HUES48 (cell line): ENCODE data around the gene ERFL.

Experiments
- H3K27ac ChIP-seq: one replicate; pipeline ENCODE4 v1.7.0; 2013; ENCODE audit warnings: low read depth, low read length, inconsistent platforms
- H3K27me3 ChIP-seq: 2 replicates; pipeline ENCODE4 v1.6.1; 2013; ENCODE audit warnings: mild to moderate bottlenecking, low read length; ENCODE audit not compliant: control insufficient read depth, insufficient read depth
- H3K36me3 ChIP-seq: 2 replicates; pipeline ENCODE4 v1.6.1; 2013; ENCODE audit warnings: low read length; ENCODE audit not compliant: control insufficient read depth, insufficient read depth
- H3K4me1 ChIP-seq: 2 replicates; pipeline ENCODE4 v1.6.1; 2013; ENCODE audit warnings: mild to moderate bottlenecking, low read length; ENCODE audit not compliant: control insufficient read depth, insufficient read depth
- H3K4me3 ChIP-seq: 2 replicates; pipeline ENCODE4 v1.5.1; 2013; ENCODE audit warnings: mild to moderate bottlenecking, low read depth, low read length
- H3K9ac ChIP-seq: 2 replicates; pipeline ENCODE4 v1.6.1; 2013; ENCODE audit warnings: mild to moderate bottlenecking, low read depth, low read length, moderate library complexity
- H3K9me3 ChIP-seq: 2 replicates; pipeline ENCODE4 v1.6.1; 2013; ENCODE audit warnings: low read length; ENCODE audit not compliant: control insufficient read depth, insufficient read depth

The ERFL gene

DNA sequence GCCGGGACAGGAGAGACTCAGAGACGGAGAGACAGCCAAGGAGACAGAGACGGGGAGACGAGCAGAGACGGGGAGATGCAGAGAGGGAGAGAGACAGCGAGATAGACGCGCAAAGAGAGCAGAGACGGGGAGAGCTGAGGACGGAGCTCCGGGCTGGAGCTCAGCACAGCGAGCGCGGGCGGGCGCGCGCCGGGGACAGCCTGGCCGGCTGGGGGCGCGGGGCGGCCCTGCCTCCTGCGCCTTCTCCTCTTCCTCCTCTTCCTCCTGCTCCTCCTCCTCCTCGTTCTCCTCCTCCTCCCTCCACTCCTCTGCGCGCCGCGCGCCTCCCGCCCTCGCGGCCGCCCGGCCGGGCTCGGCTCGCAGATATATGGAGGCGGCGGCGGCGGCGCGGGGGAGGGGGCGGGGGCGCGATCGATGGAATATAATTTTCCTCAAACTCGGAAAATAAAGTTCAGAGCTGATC is at the start of gene ERFL:
TSS of gene ERFL (minus strand) at position 229 of the 463 bp plus-strand sequence. CDS start 15,530 bp downstream, outside the sequence.
- Histone ChIP-seq H3K27me3 (peaks cover 95% of the 10 kb centered on the region), H3K4me3 (peak within 1 kb of the TSS; percentile 56), H3K27ac (no peak within 1 kb of the TSS), H3K4me1 (peaks cover 13% of the 10 kb centered on the region), H3K9me3 (no peaks in the 10 kb centered on the region), H3K36me3 (no peaks in the 10 kb centered on the region), H3K9ac (no peak within 1 kb of the TSS)

DNA sequence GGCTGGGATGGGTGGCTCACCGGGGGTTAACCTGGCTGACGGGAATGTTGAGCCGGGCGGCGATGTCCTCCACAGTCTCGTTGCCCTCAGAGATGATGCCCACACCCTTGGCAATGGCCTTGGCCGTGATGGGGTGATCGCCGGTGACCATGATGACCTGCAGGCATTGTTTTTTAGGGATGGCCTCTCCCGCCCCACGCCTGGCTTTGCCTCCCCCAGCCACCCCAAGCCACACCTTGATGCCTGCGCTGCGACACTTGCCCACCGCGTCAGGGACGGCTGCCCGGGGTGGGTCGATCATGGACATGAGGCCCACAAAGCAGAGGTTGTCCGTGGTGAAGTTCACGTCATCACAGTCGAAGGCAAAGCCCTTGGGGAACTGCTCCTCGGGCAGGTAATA is 49.7 kb upstream of the ERFL start:
- peaks cover 10% of the 10 kb centered on the region; the same call in 1 of the 2 replicates for H3K36me3 ChIP-seq
- H3K4me3 ChIP-seq, result no peak overlapping the region
- no peak overlapping the region for H3K27ac ChIP-seq
- H3K4me1 ChIP-seq, result no peaks in the 10 kb centered on the region
- no peak overlapping the region for H3K9ac ChIP-seq
- H3K9me3 ChIP-seq, result no peaks in the 10 kb centered on the region
- no peaks in the 10 kb centered on the region for H3K27me3 ChIP-seq

DNA sequence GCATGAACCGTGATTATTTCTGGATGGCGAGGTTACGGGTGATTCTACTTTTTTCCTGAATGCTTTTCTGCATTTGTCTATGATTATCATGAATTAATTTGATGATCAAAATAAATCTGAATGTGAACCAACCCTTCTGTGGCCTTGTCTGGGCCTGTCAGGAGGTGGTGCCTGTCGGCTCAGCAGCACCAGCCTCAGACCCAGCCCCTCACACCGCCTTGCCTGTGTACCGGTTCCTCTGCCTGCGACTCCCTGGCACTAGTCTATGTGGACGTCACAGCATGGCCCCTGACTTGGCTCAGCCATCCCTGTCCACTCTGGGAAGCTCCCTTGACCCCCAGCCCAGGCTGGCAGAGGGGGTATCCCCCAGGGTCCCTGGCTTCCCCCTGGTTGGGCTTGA is 46.4 kb upstream of the ERFL start:
- no peak overlapping the region for H3K4me3 ChIP-seq
- no peak overlapping the region for H3K27ac ChIP-seq
- no peaks in the 10 kb centered on the region for H3K4me1 ChIP-seq
- no peak overlapping the region for H3K9ac ChIP-seq
- no peaks in the 10 kb centered on the region for H3K9me3 ChIP-seq
- H3K36me3 ChIP-seq, result peaks cover 13% of the 10 kb centered on the region
- H3K27me3 ChIP-seq, result no peaks in the 10 kb centered on the region

DNA sequence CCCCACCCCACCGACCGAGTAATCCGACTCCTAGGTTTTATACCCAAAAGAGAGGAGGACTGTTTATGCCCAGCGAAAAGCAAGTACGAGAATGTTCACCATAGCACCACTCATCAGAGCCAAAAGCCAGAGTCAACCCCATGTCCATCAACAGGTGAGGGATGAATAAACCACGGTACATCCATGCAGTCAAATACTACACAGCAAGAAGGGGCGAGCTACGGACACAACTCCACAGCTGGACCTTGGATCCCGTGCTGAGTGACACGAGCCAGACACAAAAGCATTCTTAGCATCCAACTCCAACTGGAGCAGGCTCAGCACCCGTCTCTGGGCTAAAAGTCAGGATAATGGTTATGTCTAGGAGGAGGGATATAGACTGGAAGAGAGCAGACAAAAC is 43.1 kb upstream of the ERFL start:
- no peaks in the 10 kb centered on the region for H3K27me3 ChIP-seq
- H3K9ac ChIP-seq, result no peak overlapping the region
- H3K36me3 ChIP-seq, result peaks cover 13% of the 10 kb centered on the region

DNA sequence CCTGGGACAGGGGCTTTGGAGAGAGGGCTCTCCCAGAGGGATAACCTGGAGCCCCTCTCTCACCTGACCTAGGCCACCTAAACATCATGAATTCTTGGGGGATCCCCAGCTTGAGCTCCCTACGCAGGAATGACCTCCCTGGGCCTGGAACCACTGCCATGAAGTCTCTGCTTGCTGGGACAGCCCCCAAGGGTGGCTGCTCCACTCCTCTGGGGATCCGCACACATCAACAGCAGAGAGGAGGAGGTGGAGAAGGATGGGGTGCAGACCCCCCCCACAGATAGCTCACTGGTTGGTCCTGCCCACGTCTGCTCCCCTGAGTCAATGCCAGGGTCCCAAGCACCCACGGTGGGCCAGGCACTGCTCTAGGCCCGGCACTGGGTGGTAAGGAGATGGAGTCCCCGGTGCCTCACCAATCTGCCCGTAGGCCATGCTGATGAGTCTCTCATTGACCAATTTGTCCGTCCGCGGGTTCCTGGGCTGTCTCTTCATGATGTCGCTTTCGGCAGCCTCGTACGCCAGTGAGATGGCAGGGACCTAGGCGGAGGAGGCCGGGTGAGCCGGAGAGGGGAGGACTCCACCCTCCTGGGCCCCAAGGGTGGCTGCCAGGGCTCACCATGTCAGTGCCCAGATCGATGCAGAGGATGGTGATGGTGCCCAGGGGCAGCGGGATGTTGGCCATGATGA is 41.7 kb upstream of the ERFL start:
- H3K4me1 ChIP-seq, result no peaks in the 10 kb centered on the region
- peaks cover 7% of the 10 kb centered on the region; the same call in 1 of the 2 replicates for H3K36me3 ChIP-seq
- H3K27me3 ChIP-seq, result no peaks in the 10 kb centered on the region
- H3K27ac ChIP-seq, result no peak overlapping the region
- H3K9me3 ChIP-seq, result no peaks in the 10 kb centered on the region
- H3K4me3 ChIP-seq, result no peak overlapping the region
- H3K9ac ChIP-seq, result no peak overlapping the region

More for the DNA sequence above, 43.1 kb upstream of the ERFL start:
- Histone ChIP-seq H3K9me3 (no peaks in the 10 kb centered on the region), H3K27ac (no peak overlapping the region), H3K4me3 (no peak overlapping the region), H3K4me1 (no peaks in the 10 kb centered on the region)

DNA sequence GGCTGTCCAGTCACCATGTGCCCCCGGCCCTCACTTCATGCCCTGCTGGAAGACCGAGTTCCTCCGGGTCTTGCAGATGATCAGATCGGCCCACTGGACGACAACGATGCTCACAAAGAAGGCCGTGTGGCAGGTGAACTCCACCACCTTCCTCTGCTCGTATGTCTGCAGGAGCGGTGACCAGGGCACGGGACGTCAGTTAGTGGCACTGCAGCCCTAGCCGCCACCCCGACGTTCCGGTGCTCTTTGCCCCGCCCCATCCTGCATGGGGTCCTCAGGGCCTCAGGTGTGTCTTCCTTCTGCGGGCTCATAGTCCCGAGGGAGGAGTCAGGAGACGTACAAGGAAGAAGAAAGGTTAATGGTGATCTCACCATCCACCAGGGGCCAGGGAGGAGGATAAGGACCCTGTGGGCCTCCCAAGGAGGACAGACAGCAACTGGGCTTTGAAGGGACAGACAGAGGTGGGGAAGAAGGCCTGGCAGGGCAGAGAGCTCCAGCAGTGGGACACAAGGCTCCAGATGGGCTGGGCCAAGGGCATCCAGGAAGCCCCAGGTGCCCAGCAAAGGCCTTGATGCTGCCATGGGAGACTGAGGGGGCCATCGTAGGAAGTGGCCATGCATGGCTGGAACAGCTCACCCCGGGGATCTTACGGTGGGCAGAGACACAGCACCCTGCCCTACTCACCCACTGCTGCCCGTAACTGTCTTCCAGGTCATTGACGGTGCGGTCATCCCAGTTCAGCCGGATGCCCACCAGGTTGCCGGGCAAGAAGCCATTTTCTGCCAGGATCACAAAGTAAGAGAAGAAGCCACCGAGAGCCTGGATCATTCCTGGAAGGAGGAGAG is 40.7 kb upstream of the ERFL start:
- no peak overlapping the region for H3K4me3 ChIP-seq
- no peaks in the 10 kb centered on the region for H3K9me3 ChIP-seq
- H3K36me3 ChIP-seq, result peaks cover 7% of the 10 kb centered on the region; the same call in 1 of the 2 replicates
- no peaks in the 10 kb centered on the region for H3K27me3 ChIP-seq
- H3K4me1 ChIP-seq, result no peaks in the 10 kb centered on the region
- H3K27ac ChIP-seq, result no peak overlapping the region
- H3K9ac ChIP-seq, result no peak overlapping the region

- Histone ChIP-seq H3K4me3 (no peak overlapping the region), H3K4me1 (no peaks in the 10 kb centered on the region), H3K27ac (no peak overlapping the region), H3K9ac (no peak overlapping the region), H3K27me3 (no peaks in the 10 kb centered on the region), H3K9me3 (no peaks in the 10 kb centered on the region), H3K36me3 (peaks cover 7% of the 10 kb centered on the region; the same call in 1 of the 2 replicates)
Measured at GRCh38 chr19:41967054-41967783, 39.0 kb upstream of the ERFL start.

GRCh38 chr19:41965106-41965505 is 36.9 kb upstream of the ERFL start:
- H3K4me3 ChIP-seq, result no peak overlapping the region
- H3K4me1 ChIP-seq, result no peaks in the 10 kb centered on the region
- no peaks in the 10 kb centered on the region for H3K9me3 ChIP-seq
- no peaks in the 10 kb centered on the region for H3K27me3 ChIP-seq
- no peak overlapping the region for H3K9ac ChIP-seq
- no peak overlapping the region for H3K27ac ChIP-seq
- peaks cover 5% of the 10 kb centered on the region; the same call in 1 of the 2 replicates for H3K36me3 ChIP-seq

- Histone ChIP-seq H3K4me1 (peaks cover 5% of the 10 kb centered on the region), H3K4me3 (no peak overlapping the region), H3K27ac (no peak overlapping the region)
Measured at GRCh38 chr19:41960973-41961372, 32.7 kb upstream of the ERFL start.

GRCh38 chr19:41959056-41960053 is 31.1 kb upstream of the ERFL start, which contains the start of gene RABAC1:
Gene RABAC1 (minus strand): TSS chr19:41959321. CDS start chr19:41959292, 29 bp downstream.
- peaks cover 5% of the 10 kb centered on the region for H3K4me1 ChIP-seq
- H3K27ac ChIP-seq, result peak within 1 kb of the TSS; percentile 74
- no peaks in the 10 kb centered on the region for H3K9me3 ChIP-seq
- H3K9ac ChIP-seq, result peak within 1 kb of the TSS; percentile 55; the same call in 1 of the 2 replicates
- H3K36me3 ChIP-seq, result peaks cover 15% of the 10 kb centered on the region
- H3K27me3 ChIP-seq, result no peaks in the 10 kb centered on the region
- peak within 1 kb of the TSS; percentile 81 for H3K4me3 ChIP-seq

More at GRCh38 chr19:41960973-41961372, 32.7 kb upstream of the ERFL start:
- peaks cover 14% of the 10 kb centered on the region for H3K36me3 ChIP-seq
- H3K9me3 ChIP-seq, result no peaks in the 10 kb centered on the region
- H3K9ac ChIP-seq, result no peak overlapping the region
- H3K27me3 ChIP-seq, result no peaks in the 10 kb centered on the region
